ENCODE results near the gene ENOX2. TPM values are rescaled to one million over a fixed set of nuclear protein-coding genes. Genes with fewer than 3 reads are reported as not detected.

ENOX2 gene
- total RNA-seq (10 to 100 TPM; 19.4 to 22.8 TPM), polyA plus RNA-seq (ENCODE audit: insufficient read depth, low read depth, low replicate concordance) (20.1 TPM)
- long read RNA-seq, donor 1, full-length matches to known transcripts = 1 of 1 reads
- long read RNA-seq, donor 1, partial matches to known transcripts = 0 of 1 reads
- long read RNA-seq, donor 1, other reads (novel, unspliced or antisense) = 0 of 1 reads
- long read RNA-seq, donor 2 = 0 reads

- H3K36me3 ChIP-seq (ENCODE audit: low read depth, missing control alignments) = no peaks in the 10 kb centered on the region
- peak; percentile 96 for DNase-seq
- no peaks in the 10 kb centered on the region for H3K27me3 ChIP-seq
- WGBS, 2 donors = 0 to 3% methylated on average over 16 to 25 of the region's 50 CpGs
- peak within 1 kb of the TSS; percentile 64 to 70 for H3K4me3 ChIP-seq
- H3K9me3 ChIP-seq = no peaks in the 10 kb centered on the region
- peak in 1 of 3 experiments; percentile 10 for TF ChIP-seq CTCF (IDR thresholded peaks at IDR 0.05)
- TF ChIP-seq POLR2A (IDR thresholded peaks at IDR 0.05) = peak; percentile 22
- no peaks in the 10 kb centered on the region for H3K4me1 ChIP-seq
- peak within 1 kb of the TSS; percentile 68 to 76 for H3K27ac ChIP-seq
- intact Hi-C loops (cut with DNase I; ENCODE audit: low total_unique reads) = no loop called here
These were observed at the start of gene ENOX2 for GRCh38 chrX:130902783-130903613. ENOX2 (minus strand) TSS chrX:130903209; CDS start chrX:130703216, 199,993 bp downstream.

- TF ChIP-seq POLR2A (IDR thresholded peaks at IDR 0.05) (no peak), CTCF (IDR thresholded peaks at IDR 0.05) (no peak)
- H3K4me1 ChIP-seq = no peaks in the 10 kb centered on the region
- intact Hi-C loops (cut with DNase I; ENCODE audit: low total_unique reads) = no loop called here
- H3K27me3 ChIP-seq = no peaks in the 10 kb centered on the region
- no peak for DNase-seq
- H3K4me3 ChIP-seq = no peak overlapping the region
- H3K9me3 ChIP-seq = no peaks in the 10 kb centered on the region
- H3K27ac ChIP-seq = no peak overlapping the region
- WGBS, 2 donors = 65 to 67% methylated on average over 2 of the region's 2 CpGs
- no peaks in the 10 kb centered on the region for H3K36me3 ChIP-seq (ENCODE audit: low read depth, missing control alignments)
These were observed 49.4 kb upstream of the ENOX2 start for GRCh38 chrX:130952266-130953043.

DNA sequence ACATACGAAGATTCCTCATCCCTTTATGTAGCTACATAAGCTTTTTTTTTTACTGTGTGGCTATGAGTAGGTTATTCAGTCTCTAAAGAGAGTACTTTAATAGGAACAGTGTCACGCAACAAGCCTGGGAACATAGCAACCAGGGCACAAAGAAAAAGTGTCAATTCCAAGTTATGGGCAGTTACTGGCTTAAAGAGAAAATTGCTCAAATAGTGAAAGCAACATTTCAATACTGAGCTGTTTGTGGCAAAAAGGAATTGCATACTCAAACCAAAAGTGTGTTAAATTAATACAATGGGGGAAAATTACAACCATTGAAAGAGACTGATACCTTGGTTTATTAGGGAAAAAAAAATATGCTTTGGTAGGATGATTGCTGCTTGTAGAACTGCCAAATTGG lies 41.2 kb upstream of the ENOX2 start:
- intact Hi-C loops (cut with DNase I; ENCODE audit: low total_unique reads) = no loop called here
- WGBS, 2 donors = 59 to 81% methylated on average over 2 of the region's 2 CpGs
- Histone ChIP-seq H3K4me3 (no peak overlapping the region), H3K9me3 (no peaks in the 10 kb centered on the region), H3K27me3 (no peaks in the 10 kb centered on the region), H3K36me3 (ENCODE audit: low read depth, missing control alignments) (no peaks in the 10 kb centered on the region), H3K4me1 (no peaks in the 10 kb centered on the region), H3K27ac (no peak overlapping the region)
- DNase-seq = no peak
- TF ChIP-seq POLR2A (IDR thresholded peaks at IDR 0.05) = no peak
- no peak for TF ChIP-seq CTCF (IDR thresholded peaks at IDR 0.05)

DNA sequence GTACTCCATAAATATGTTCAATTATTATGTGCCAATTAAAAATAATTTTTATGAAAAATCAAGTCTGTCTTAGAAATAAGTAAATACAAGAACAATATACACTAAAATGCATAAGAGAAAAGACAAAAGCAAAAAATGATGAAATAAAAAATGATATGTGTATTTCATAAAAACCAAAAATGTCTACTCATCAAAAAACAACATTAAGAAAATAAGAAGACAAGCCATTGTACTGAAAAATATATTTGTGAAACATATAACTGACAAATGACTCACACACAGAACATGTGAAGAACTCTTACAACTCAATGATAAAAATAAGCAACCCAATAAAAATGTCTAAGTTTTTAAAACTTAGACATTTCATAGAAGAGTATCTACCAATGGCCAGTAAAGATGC lies 34.1 kb upstream of the ENOX2 start:
- Histone ChIP-seq H3K27me3 (no peaks in the 10 kb centered on the region), H3K27ac (no peak overlapping the region), H3K9me3 (no peaks in the 10 kb centered on the region), H3K36me3 (ENCODE audit: low read depth, missing control alignments) (no peaks in the 10 kb centered on the region), H3K4me1 (no peaks in the 10 kb centered on the region), H3K4me3 (no peak overlapping the region)
- DNase-seq = no peak
- no peak for TF ChIP-seq POLR2A (IDR thresholded peaks at IDR 0.05)
- no peak for TF ChIP-seq CTCF (IDR thresholded peaks at IDR 0.05)
- intact Hi-C loops (cut with DNase I; ENCODE audit: low total_unique reads) = no loop called here

Data from testis (tissue), 5 donors.